ENCODE results near the gene TAT.
"Not testable (repeated sequence)": the region's sequence is repeated elsewhere in the genome, so short reads cannot be mapped to it uniquely, and the experiment has no call there.

The TAT gene

GRCh38 chr16:71584543-71585317, 7.8 kb upstream of the TAT start:
- DNase-seq, result no peak

- not testable (repeated sequence) for DNase-seq
These were observed 5.6 kb upstream of the TAT start for GRCh38 chr16:71582553-71582848.

GRCh38 chr16:71574702-71575101, 2.2 kb downstream of the TAT start:
- no peak for DNase-seq

GRCh38 chr16:71573387-71574094, 3.4 kb downstream of the TAT start:
- DNase-seq, result no peak

- no peak for DNase-seq
These were observed 4.3 kb downstream of the TAT start for GRCh38 chr16:71572497-71573116.

- no peak for DNase-seq
These were observed 6.7 kb downstream of the TAT start for GRCh38 chr16:71570144-71570543.

- no peak for DNase-seq
These were observed 7.3 kb downstream of the TAT start for GRCh38 chr16:71569621-71570020.

- DNase-seq, result no peak
These were observed 8.3 kb downstream of the TAT start for GRCh38 chr16:71568551-71568950.

GRCh38 chr16:71567931-71568330, 9.0 kb downstream of the TAT start:
- no peak for DNase-seq

GRCh38 chr16:71565812-71566700, 10.8 kb downstream of the TAT start:
- DNase-seq, result no peak

GRCh38 chr16:71564335-71564967, 12.4 kb downstream of the TAT start:
- DNase-seq, result no peak

- DNase-seq, result no peak
These were observed 14.3 kb downstream of the TAT start for GRCh38 chr16:71562552-71562951.

GRCh38 chr16:71561886-71562285, 15.0 kb downstream of the TAT start:
- not testable (repeated sequence) for DNase-seq

- DNase-seq, result no peak
These were observed 17.0 kb downstream of the TAT start for GRCh38 chr16:71559855-71560254.

GRCh38 chr16:71557954-71558582, 18.8 kb downstream of the TAT start:
- no peak for DNase-seq

GRCh38 chr16:71557299-71557698, 19.6 kb downstream of the TAT start:
- DNase-seq, result no peak

GRCh38 chr16:71555230-71555891, 21.5 kb downstream of the TAT start:
- DNase-seq, result no peak

GRCh38 chr16:71552698-71553503, 24.0 kb downstream of the TAT start:
- DNase-seq, result peak; percentile 3

GRCh38 chr16:71547168-71547567, 29.7 kb downstream of the TAT start:
- DNase-seq, result no peak

- peak; percentile 3 for DNase-seq
These were observed 34.5 kb downstream of the TAT start for GRCh38 chr16:71542377-71542776.

GRCh38 chr16:71537643-71538042, 39.2 kb downstream of the TAT start:
- peak; percentile 64 for DNase-seq

All from NCI-H2171 treated with DMSO at 0.1 percent for 48 hours (cell line).